NCI-H1092 (cell line): ENCODE results near the gene PLXND1.
"Not testable (repeated sequence)": the region's sequence is repeated elsewhere in the genome, so short reads cannot be mapped to it uniquely, and the experiment has no call there.

Experiments used
- DNase-seq: peaks from one replicate; lab custom pipeline; 2025; lab: John Stamatoyannopoulos, UW

The PLXND1 gene

GRCh38 chr3:129606636-129607390 lies at the start of gene PLXND1:
Gene PLXND1, minus strand, starts transcription at chr3:129606676. Its CDS starts 37 bp downstream, at chr3:129606639.
- peak; percentile 69 for DNase-seq

GRCh38 chr3:129655291-129655700 lies 48.8 kb upstream of the PLXND1 start:
- no peak for DNase-seq

GRCh38 chr3:129654131-129654530 lies 47.7 kb upstream of the PLXND1 start:
- DNase-seq: no peak

GRCh38 chr3:129653019-129653418 lies 46.5 kb upstream of the PLXND1 start:
- DNase-seq: no peak

- DNase-seq: no peak
Observed at GRCh38 chr3:129651435-129652202, 45.1 kb upstream of the PLXND1 start.

GRCh38 chr3:129650256-129650872 lies 43.9 kb upstream of the PLXND1 start:
- DNase-seq: no peak

GRCh38 chr3:129648391-129648790 lies 41.9 kb upstream of the PLXND1 start:
- no peak for DNase-seq

GRCh38 chr3:129645286-129645685 lies 38.8 kb upstream of the PLXND1 start:
- no peak for DNase-seq

GRCh38 chr3:129644836-129645235 lies 38.4 kb upstream of the PLXND1 start:
- no peak for DNase-seq

- DNase-seq: not testable (repeated sequence)
Observed at GRCh38 chr3:129641567-129642260, 35.2 kb upstream of the PLXND1 start.

- DNase-seq: not testable (repeated sequence)
Observed at GRCh38 chr3:129640985-129641384, 34.5 kb upstream of the PLXND1 start.

GRCh38 chr3:129638481-129638880 lies 32.0 kb upstream of the PLXND1 start:
- DNase-seq: no peak

- no peak for DNase-seq
Observed at GRCh38 chr3:129636082-129636481, 29.6 kb upstream of the PLXND1 start.

- DNase-seq: no peak
Observed at GRCh38 chr3:129635656-129636055, 29.2 kb upstream of the PLXND1 start.

- DNase-seq: no peak
Observed at GRCh38 chr3:129633751-129634481, 27.4 kb upstream of the PLXND1 start.

- no peak for DNase-seq
Observed at GRCh38 chr3:129632977-129633376, 26.5 kb upstream of the PLXND1 start.

- no peak for DNase-seq
Observed at GRCh38 chr3:129632556-129632955, 26.1 kb upstream of the PLXND1 start.

GRCh38 chr3:129632056-129632455 lies 25.6 kb upstream of the PLXND1 start:
- no peak for DNase-seq

- no peak for DNase-seq
Observed at GRCh38 chr3:129629011-129629410, 22.5 kb upstream of the PLXND1 start.

- DNase-seq: no peak
Observed at GRCh38 chr3:129628169-129628522, 21.7 kb upstream of the PLXND1 start.

GRCh38 chr3:129627350-129628168 lies 21.1 kb upstream of the PLXND1 start:
- peak; percentile 58 for DNase-seq
